Panc1 (cell line): ENCODE measurements around the gene CCBE1.

Experiments used
- CTCF ChIP-seq: fragments of 450-650 bp; IDR thresholded peaks from 2 replicates; pipeline ENCODE4 v1.5.1; 2017; ENCODE audit warnings: mild to moderate bottlenecking
- TCF7L2 ChIP-seq: IDR thresholded peaks from 2 replicates; pipeline ENCODE4 v1.6.1; 2011; ENCODE audit warnings: mild to moderate bottlenecking, low read depth, low read length, inconsistent platforms

GRCh38 chr18:59395226-59396175 is 301.7 kb downstream of the CCBE1 start:
- TF ChIP-seq CTCF (no peak), TCF7L2 (no peak)
